ENCODE results near the gene EOLA1. TPM values are rescaled to one million over a fixed set of nuclear protein-coding genes. Genes with fewer than 3 reads are reported as not detected.

Gene EOLA1
- total RNA-seq, 1 experiment from 2014 or later: 7.9 TPM

- Histone ChIP-seq H4K8ac (replicated peaks; ENCODE audit: insufficient read length, low read depth, low read length) (no peak overlapping the region), H4K20me1 (ENCODE audit: control insufficient read depth, insufficient read depth, insufficient read length) (no peaks in the 10 kb centered on the region), H3K9me3 (ENCODE audit: control insufficient read depth, low read depth, low read length) (peaks cover 68% of the 10 kb centered on the region), H2BK12ac (ENCODE audit: insufficient read length, low read depth, low read length) (no peak overlapping the region), H3K4me1 (ENCODE audit: insufficient read depth, low read length) (no peaks in the 10 kb centered on the region), H2AK5ac (ENCODE audit: insufficient read length, low read length) (no peak overlapping the region), H3K4me2 (ENCODE audit: insufficient read depth, insufficient read length, low read length) (no peak overlapping the region), H3K23ac (ENCODE audit: insufficient read length, low read depth, low read length) (no peak overlapping the region), H2BK120ac (ENCODE audit: low read depth, low read length, poor library complexity, severe bottlenecking) (no peak overlapping the region), H3K79me1 (ENCODE audit: insufficient read depth, low read depth, low read length, poor library complexity, severe bottlenecking) (no peaks in the 10 kb centered on the region), H3K79me2 (ENCODE audit: insufficient read depth, low read length) (no peaks in the 10 kb centered on the region), H3K18ac (ENCODE audit: insufficient read length, low read depth, low read length) (no peak overlapping the region), H3K56ac (ENCODE audit: insufficient read length, low read depth, low read length) (no peak overlapping the region), H3T11ph (ENCODE audit: low read length) (no peak overlapping the region), H3K4ac (ENCODE audit: low read depth, low read length) (no peak overlapping the region), H3K23me2 (ENCODE audit: insufficient read length, low read depth, low read length, poor library complexity, severe bottlenecking) (no peaks in the 10 kb centered on the region), H3K27me3 (ENCODE audit: insufficient read depth, low read length) (no peaks in the 10 kb centered on the region), H4K5ac (ENCODE audit: insufficient read length, low read depth, low read length) (no peak overlapping the region), H2AFZ (ENCODE audit: low read length) (no peak overlapping the region), H4K91ac (ENCODE audit: insufficient read length, low read depth, low read length) (no peak overlapping the region), H2BK15ac (ENCODE audit: low read depth, low read length) (no peak overlapping the region), H3K14ac (ENCODE audit: insufficient read depth, low read length) (no peak overlapping the region), H2BK5ac (ENCODE audit: insufficient read length, low read length) (no peak overlapping the region), H3K27ac (ENCODE audit: insufficient read length, low read depth, low read length) (no peak overlapping the region), H2BK20ac (ENCODE audit: low read depth, low read length, poor library complexity, severe bottlenecking) (no peak overlapping the region), H3K9ac (ENCODE audit: extremely low read depth, insufficient read length, low read length) (no peak overlapping the region)
- Mint-ChIP-seq H3K27ac (no peak overlapping the region), H3K36me3 (ENCODE audit: insufficient read depth in 1 of 3, low read depth in 3 of 3) (peaks cover 18 to 60% (median 58%) of the 10 kb centered on the region in 3 experiments; a peak in 6 of 7 replicates), H3K27me3 (ENCODE audit: low read depth) (no peaks in the 10 kb centered on the region; the same call in 1 of the 2 replicates), H3K4me3 (no peak overlapping the region), H3K9me3 (peaks cover 48 to 57% of the 10 kb centered on the region in 2 experiments), H3K4me1 (no peaks in the 10 kb centered on the region)
- no peak for DNase-seq
- TF ChIP-seq, protein P1, sequence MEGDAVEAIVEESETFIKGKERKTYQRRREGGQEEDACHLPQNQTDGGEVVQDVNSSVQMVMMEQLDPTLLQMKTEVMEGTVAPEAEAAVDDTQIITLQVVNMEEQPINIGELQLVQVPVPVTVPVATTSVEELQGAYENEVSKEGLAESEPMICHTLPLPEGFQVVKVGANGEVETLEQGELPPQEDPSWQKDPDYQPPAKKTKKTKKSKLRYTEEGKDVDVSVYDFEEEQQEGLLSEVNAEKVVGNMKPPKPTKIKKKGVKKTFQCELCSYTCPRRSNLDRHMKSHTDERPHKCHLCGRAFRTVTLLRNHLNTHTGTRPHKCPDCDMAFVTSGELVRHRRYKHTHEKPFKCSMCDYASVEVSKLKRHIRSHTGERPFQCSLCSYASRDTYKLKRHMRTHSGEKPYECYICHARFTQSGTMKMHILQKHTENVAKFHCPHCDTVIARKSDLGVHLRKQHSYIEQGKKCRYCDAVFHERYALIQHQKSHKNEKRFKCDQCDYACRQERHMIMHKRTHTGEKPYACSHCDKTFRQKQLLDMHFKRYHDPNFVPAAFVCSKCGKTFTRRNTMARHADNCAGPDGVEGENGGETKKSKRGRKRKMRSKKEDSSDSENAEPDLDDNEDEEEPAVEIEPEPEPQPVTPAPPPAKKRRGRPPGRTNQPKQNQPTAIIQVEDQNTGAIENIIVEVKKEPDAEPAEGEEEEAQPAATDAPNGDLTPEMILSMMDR (conservative IDR thresholded peaks at IDR 0.05): no peak
- no CpG with 5 or more reads among the region's 2 CpGs for WGBS (ENCODE audit: extremely low coverage, insufficient read length, low lambda C conversion rate)
Observed at GRCh38 chrX:149497626-149498025, 43.2 kb upstream of the EOLA1 start.

All from H9 (cell line).